K562 (cell line): ENCODE measurements around the gene CLDND2. TPM values are rescaled to one million over a fixed set of nuclear protein-coding genes. Genes with fewer than 3 reads are reported as not detected.

Experiments
- CBFB ChIP-seq: sonication (generic); formaldehyde crosslinking; IDR thresholded peaks from 2 replicates; pipeline ENCODE4 v1.4.0; 2020; ENCODE audit warnings: mild to moderate bottlenecking, missing genetic modification reagents
- CREB1 ChIP-seq, 2 experiments: sonication (generic) in 1 of 2; formaldehyde crosslinking in 1 of 2; IDR thresholded peaks; 2 replicates each; pipeline versions ENCODE4 v1.6.1 to v1.8.0; 2012 to 2022; ENCODE audit warnings: inconsistent platforms in 1 of 2, mild to moderate bottlenecking in 1 of 2, missing genetic modification reagents in 1 of 2, moderate library complexity in 1 of 2
- DPF2 ChIP-seq: fragments of 450-650 bp; IDR thresholded peaks from 2 replicates; pipeline ENCODE4 v1.6.1; 2016
- GTF3C2 ChIP-seq: IDR thresholded peaks from 3 replicates; pipeline ENCODE4 v1.6.1; 2011; ENCODE audit warnings: borderline replicate concordance, mild to moderate bottlenecking, moderate library complexity; ENCODE audit not compliant: insufficient read length; ENCODE audit errors: extremely low read depth
- HDAC2 ChIP-seq: fragments of 450-650 bp; IDR thresholded peaks from 2 replicates; pipeline ENCODE4 v1.6.1; 2016; ENCODE audit warnings: mild to moderate bottlenecking
- KLF16 ChIP-seq: IDR thresholded peaks from 2 replicates; pipeline ENCODE4 v1.6.1; 2016; ENCODE audit warnings: antibody characterized with exemption
- MECOM ChIP-seq: fragments of 250-450 bp; sonication (Bioruptor Pico); IDR thresholded peaks from 2 replicates; pipeline ENCODE4 v1.8.0; 2022; ENCODE audit warnings: inconsistent platforms
- MEIS2 ChIP-seq: fragments of 450-650 bp; IDR thresholded peaks from 2 replicates; pipeline ENCODE4 v1.6.1; 2014; ENCODE audit warnings: mild to moderate bottlenecking; ENCODE audit not compliant: partially characterized antibody
- PYGO2 ChIP-seq: fragments of 450-650 bp; IDR thresholded peaks from 2 replicates; pipeline ENCODE4 v1.6.1; 2016; ENCODE audit warnings: mild to moderate bottlenecking, missing genetic modification characterization, moderate library complexity, missing compliant biosample characterization
- SIN3A ChIP-seq, 2 experiments: fragments of 150-350 bp in 1 of 2; IDR thresholded peaks; 2 replicates each; pipeline ENCODE4 v1.6.1; 2011 to 2016; ENCODE audit warnings: borderline replicate concordance in 2 of 2, low read depth in 2 of 2, low read length in 2 of 2, mild to moderate bottlenecking in 2 of 2, moderate library complexity in 2 of 2; ENCODE audit not compliant: control insufficient read depth in 1 of 2
- SUPT5H ChIP-seq: fragments of 450-650 bp; IDR thresholded peaks from 2 replicates; pipeline ENCODE4 v1.6.1; 2016
- XRCC4 ChIP-seq: IDR thresholded peaks from one replicate; pipeline ENCODE4 v1.6.1; 2011; ENCODE audit not compliant: insufficient read depth, insufficient read length; ENCODE audit errors: extremely low read depth
- ZNF655 ChIP-seq: fragments of 250-450 bp; sonication (Bioruptor Pico); IDR thresholded peaks from 2 replicates; pipeline ENCODE4 v1.5.0; 2021
- polyA plus RNA-seq, 8 experiments: library from polyadenylated mRNA; depleted of rRNA in 4 of 8; stranded (reverse) in 5 of 8; unstranded in 3 of 8; fragments of >200 nt; fragmentation: Nextera tagmentation in 2 of 8; fragmentation: Illumina TruSeq in 1 of 8; extraction: Ambion mirVana in 2 of 8; extraction: Trizol in 1 of 8; gene quantifications; 2 replicates each; pipeline versions ENCODE4 v1.2.1 to v1.2.3, GENCODE V29; 2011 to 2014; ENCODE audit warnings: inconsistent platforms in 1 of 8, missing spikeins in 1 of 8
- total RNA-seq, 7 experiments: library from RNA; depleted of rRNA in 6 of 7; stranded (reverse); fragments of >200 nt in 6 of 7; fragmentation: Illumina TruSeq in 2 of 7; extraction: Trizol in 2 of 7; gene quantifications; 2 replicates each; pipeline versions ENCODE4 v1.2.1 to v1.2.3, GENCODE V29; 2011 to 2021; ENCODE audit warnings: low replicate concordance in 1 of 7
- TF ChIP-seq, protein P1 (sequence below): fragments of 250-450 bp; sonication (Bioruptor Pico); IDR thresholded peaks from 2 replicates; pipeline ENCODE4 v1.8.0; 2021; ENCODE audit warnings: mild to moderate bottlenecking, moderate library complexity
- TF ChIP-seq, protein P2 (sequence below): fragments of 450-650 bp; IDR thresholded peaks from 2 replicates; pipeline ENCODE4 v1.7.0; 2016; ENCODE audit warnings: borderline replicate concordance
- TF ChIP-seq, protein P3 (sequence below): fragments of 450-650 bp; IDR thresholded peaks from 2 replicates; pipeline ENCODE4 v1.6.1; 2016; ENCODE audit warnings: borderline replicate concordance

CLDND2 gene
- total and polyA plus RNA-seq, 9 of the 15 experiments (the other 6 are each of a cell fraction or from before 2014, with no cell fraction given): 0.45 to 4.0 (median 1.2) TPM; not detected in 3

DNA sequence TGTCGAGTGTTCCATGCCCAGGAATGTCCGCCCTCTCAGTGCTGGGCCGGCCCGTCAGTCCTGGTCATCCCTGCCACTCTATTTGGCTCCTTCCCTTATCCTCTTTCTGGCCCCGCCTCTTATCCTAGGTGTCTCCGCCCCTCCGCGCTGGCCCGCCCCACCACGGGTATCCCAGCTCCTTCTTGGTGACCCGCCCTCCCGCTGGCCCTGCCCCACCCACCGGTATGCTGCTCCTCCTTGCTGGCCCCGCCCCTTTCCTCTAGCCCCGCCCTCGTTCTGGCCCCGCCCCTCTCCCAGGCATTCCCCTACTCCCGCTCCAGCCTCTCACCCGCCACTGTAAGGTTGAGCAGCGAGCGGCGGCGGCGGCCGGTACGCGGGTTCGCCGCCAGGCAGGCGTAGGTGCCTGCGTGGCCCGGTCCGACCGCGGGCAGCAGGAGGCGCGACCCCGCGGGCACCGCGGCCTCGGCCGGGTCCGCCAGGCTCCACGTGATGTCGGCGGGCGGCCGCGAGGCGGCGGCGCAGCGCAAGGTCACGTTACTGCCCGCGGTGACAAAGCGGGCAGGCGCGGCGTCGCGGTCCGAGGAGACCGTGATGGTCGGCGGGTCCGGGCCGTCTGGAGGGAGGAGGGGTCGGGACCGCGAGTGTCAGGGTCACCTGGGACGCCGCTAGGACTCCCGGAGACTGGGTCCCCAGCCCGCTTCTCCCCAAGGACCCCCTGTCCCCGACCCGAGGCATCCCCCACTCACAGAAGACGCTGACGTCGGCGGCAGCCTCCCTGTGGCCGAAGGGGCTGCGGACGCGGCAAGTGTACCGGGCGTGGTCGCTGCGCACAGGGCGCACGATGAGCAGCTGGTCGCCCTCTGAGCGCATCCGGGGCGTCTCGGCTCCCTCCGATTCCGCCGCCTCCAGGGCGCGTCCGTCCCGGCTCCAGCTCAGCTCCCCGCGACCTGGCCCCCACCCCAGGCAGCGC, 28.8 kb downstream of the CLDND2 start (continued):
- peak; percentile 31; the same call in 1 of the 2 replicates for TF ChIP-seq HDAC2
- TF ChIP-seq SIN3A (IDR thresholded peaks at IDR 0.05; ENCODE audit: borderline replicate concordance in 2 of 2, control insufficient read depth in 1 of 2, low read depth in 2 of 2, low read length in 2 of 2): peak in 1 of 2 experiments; percentile 61; a peak in 3 of 4 replicates
- no peak for TF ChIP-seq PYGO2 (tag)
- TF ChIP-seq CBFB (CRISPR knock-in tag): no peak; the same call in 1 of the 2 replicates
- no peak for TF ChIP-seq XRCC4
- TF ChIP-seq, protein P1, sequence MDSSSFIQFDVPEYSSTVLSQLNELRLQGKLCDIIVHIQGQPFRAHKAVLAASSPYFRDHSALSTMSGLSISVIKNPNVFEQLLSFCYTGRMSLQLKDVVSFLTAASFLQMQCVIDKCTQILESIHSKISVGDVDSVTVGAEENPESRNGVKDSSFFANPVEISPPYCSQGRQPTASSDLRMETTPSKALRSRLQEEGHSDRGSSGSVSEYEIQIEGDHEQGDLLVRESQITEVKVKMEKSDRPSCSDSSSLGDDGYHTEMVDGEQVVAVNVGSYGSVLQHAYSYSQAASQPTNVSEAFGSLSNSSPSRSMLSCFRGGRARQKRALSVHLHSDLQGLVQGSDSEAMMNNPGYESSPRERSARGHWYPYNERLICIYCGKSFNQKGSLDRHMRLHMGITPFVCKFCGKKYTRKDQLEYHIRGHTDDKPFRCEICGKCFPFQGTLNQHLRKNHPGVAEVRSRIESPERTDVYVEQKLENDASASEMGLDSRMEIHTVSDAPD (CRISPR knock-in tag): no peak
- no peak for TF ChIP-seq MEIS2
- TF ChIP-seq ZNF655: no peak
- TF ChIP-seq, protein P2, sequence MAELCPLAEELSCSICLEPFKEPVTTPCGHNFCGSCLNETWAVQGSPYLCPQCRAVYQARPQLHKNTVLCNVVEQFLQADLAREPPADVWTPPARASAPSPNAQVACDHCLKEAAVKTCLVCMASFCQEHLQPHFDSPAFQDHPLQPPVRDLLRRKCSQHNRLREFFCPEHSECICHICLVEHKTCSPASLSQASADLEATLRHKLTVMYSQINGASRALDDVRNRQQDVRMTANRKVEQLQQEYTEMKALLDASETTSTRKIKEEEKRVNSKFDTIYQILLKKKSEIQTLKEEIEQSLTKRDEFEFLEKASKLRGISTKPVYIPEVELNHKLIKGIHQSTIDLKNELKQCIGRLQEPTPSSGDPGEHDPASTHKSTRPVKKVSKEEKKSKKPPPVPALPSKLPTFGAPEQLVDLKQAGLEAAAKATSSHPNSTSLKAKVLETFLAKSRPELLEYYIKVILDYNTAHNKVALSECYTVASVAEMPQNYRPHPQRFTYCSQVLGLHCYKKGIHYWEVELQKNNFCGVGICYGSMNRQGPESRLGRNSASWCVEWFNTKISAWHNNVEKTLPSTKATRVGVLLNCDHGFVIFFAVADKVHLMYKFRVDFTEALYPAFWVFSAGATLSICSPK: no peak
- no peak for TF ChIP-seq KLF16
- TF ChIP-seq DPF2: peak; percentile 26; the same call in 1 of the 2 replicates
- no peak for TF ChIP-seq GTF3C2
- TF ChIP-seq, protein P3, sequence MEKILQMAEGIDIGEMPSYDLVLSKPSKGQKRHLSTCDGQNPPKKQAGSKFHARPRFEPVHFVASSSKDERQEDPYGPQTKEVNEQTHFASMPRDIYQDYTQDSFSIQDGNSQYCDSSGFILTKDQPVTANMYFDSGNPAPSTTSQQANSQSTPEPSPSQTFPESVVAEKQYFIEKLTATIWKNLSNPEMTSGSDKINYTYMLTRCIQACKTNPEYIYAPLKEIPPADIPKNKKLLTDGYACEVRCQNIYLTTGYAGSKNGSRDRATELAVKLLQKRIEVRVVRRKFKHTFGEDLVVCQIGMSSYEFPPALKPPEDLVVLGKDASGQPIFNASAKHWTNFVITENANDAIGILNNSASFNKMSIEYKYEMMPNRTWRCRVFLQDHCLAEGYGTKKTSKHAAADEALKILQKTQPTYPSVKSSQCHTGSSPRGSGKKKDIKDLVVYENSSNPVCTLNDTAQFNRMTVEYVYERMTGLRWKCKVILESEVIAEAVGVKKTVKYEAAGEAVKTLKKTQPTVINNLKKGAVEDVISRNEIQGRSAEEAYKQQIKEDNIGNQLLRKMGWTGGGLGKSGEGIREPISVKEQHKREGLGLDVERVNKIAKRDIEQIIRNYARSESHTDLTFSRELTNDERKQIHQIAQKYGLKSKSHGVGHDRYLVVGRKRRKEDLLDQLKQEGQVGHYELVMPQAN: peak; percentile 54; the same call in 1 of the 2 replicates
- peak; percentile 67 for TF ChIP-seq SUPT5H
- TF ChIP-seq MECOM (CRISPR knock-in tag): no peak
- peak; percentile 47 for TF ChIP-seq CREB1 (IDR thresholded peaks at IDR 0.05)
- TF ChIP-seq CREB1 (CRISPR knock-in tag; IDR thresholded peaks at IDR 0.05): peak; percentile 88
